OCI-LY1 (cell line): ENCODE measurements around the gene SUFU.

ENCODE experiments used
- H2AFZ ChIP-seq: fragments of 200-600 bp; sonication (generic), shearing (Covaris generic); 2 replicates; pipeline ENCODE4 v1.6.0; 2014; ENCODE audit warnings: antibody characterized with exemption, mild to moderate bottlenecking, low read length
- H3F3A ChIP-seq: fragments of 200-600 bp; sonication (generic), shearing (Covaris generic); 2 replicates; pipeline ENCODE4 v1.6.0; 2014; ENCODE audit warnings: mild to moderate bottlenecking, antibody characterized with exemption, low read length, moderate library complexity; ENCODE audit not compliant: insufficient read depth
- H3K27ac ChIP-seq: fragments of 200-600 bp; sonication (generic); 2 replicates; pipeline ENCODE4 v1.5.1; 2014; ENCODE audit warnings: low read length, mixed run types, mild to moderate bottlenecking, low read depth; ENCODE audit not compliant: poor library complexity, severe bottlenecking
- H3K27me3 ChIP-seq: fragments of 200-600 bp; sonication (generic); 2 replicates; pipeline ENCODE4 v1.6.0; 2014; ENCODE audit warnings: antibody characterized with exemption, mild to moderate bottlenecking, low read length, moderate library complexity; ENCODE audit not compliant: insufficient read depth
- H3K36me3 ChIP-seq: fragments of 200-600 bp; sonication (generic); 2 replicates; pipeline ENCODE4 v1.6.1; 2014; ENCODE audit warnings: mild to moderate bottlenecking, antibody characterized with exemption, low read length, moderate library complexity, mixed read lengths; ENCODE audit not compliant: insufficient read depth
- H3K4me1 ChIP-seq: fragments of 200-600 bp; sonication (generic); 2 replicates; pipeline ENCODE4 v1.5.1; 2014; ENCODE audit warnings: mild to moderate bottlenecking, low read length, moderate library complexity; ENCODE audit not compliant: insufficient read depth, severe bottlenecking
- H3K4me2 ChIP-seq: fragments of 200-600 bp; sonication (generic), shearing (Covaris generic); 2 replicates; pipeline ENCODE4 v1.6.1; 2014; ENCODE audit warnings: low read length
- H3K4me3 ChIP-seq: fragments of 200-600 bp; sonication (generic); 2 replicates; pipeline ENCODE4 v1.5.1; 2014; ENCODE audit warnings: low read length, low read depth, mild to moderate bottlenecking, mixed read lengths; ENCODE audit not compliant: poor library complexity, severe bottlenecking
- H3K79me2 ChIP-seq: fragments of 200-600 bp; shearing (Covaris generic); 2 replicates; pipeline ENCODE4 v1.6.1; 2016; ENCODE audit warnings: mixed run types, low read length, mixed read lengths; ENCODE audit not compliant: insufficient read depth
- H3K9ac ChIP-seq: fragments of 200-600 bp; sonication (generic), shearing (Covaris generic); 2 replicates; pipeline ENCODE4 v1.6.1; 2014; ENCODE audit warnings: mild to moderate bottlenecking, low read length, mixed read lengths
- H3K9me2 ChIP-seq: fragments of 200-600 bp; sonication (generic), shearing (Covaris generic); 2 replicates; pipeline ENCODE4 v1.6.1; 2014; ENCODE audit warnings: low read depth, mild to moderate bottlenecking, low read length, mixed read lengths
- H3K9me3 ChIP-seq: fragments of 200-600 bp; shearing (Covaris generic); 2 replicates; pipeline ENCODE4 v1.6.1; 2014; ENCODE audit warnings: low read length, mixed read lengths
- H4K20me1 ChIP-seq: fragments of 200-600 bp; sonication (generic), shearing (Covaris generic); 2 replicates; pipeline ENCODE4 v1.6.0; 2016; ENCODE audit warnings: mild to moderate bottlenecking, low read length; ENCODE audit not compliant: insufficient read depth
- CTCF ChIP-seq: fragments of 200-600 bp; sonication (generic), shearing (Covaris generic); IDR thresholded peaks from 2 replicates; pipeline ENCODE4 v1.5.1; 2017; ENCODE audit warnings: mild to moderate bottlenecking, antibody characterized with exemption, low read length, moderate library complexity, mixed read lengths
- EZH2 ChIP-seq: fragments of 200-600 bp; sonication (generic), shearing (Covaris generic); IDR thresholded peaks from 2 replicates; pipeline ENCODE4 v1.8.0; 2017; ENCODE audit warnings: borderline replicate concordance, mixed run types, mild to moderate bottlenecking, antibody characterized with exemption, low read length, moderate library complexity, mixed read lengths

Gene SUFU

GRCh38 chr10:102643336-102644065 lies 139.7 kb downstream of the SUFU start:
- Histone ChIP-seq H3K4me3 (peak overlapping the region; percentile 90), H3K4me2 (peak overlapping the region; percentile 94), H3K9me2 (no peaks in the 10 kb centered on the region), H3K4me1 (peaks cover 26% of the 10 kb centered on the region), H3K9ac (peak overlapping the region; percentile 90), H2AFZ (no peak overlapping the region), H3K36me3 (no peaks in the 10 kb centered on the region), H3K9me3 (no peaks in the 10 kb centered on the region), H3K79me2 (no peaks in the 10 kb centered on the region), H3K27me3 (no peaks in the 10 kb centered on the region), H3F3A (no peaks in the 10 kb centered on the region; the same call in 1 of the 2 replicates), H3K27ac (peak overlapping the region; percentile 98), H4K20me1 (no peaks in the 10 kb centered on the region)
- no peak for TF ChIP-seq CTCF
- TF ChIP-seq EZH2 = no peak

- peak within 1 kb of the TSS; percentile 90 for H3K4me3 ChIP-seq
- no peaks in the 10 kb centered on the region for H3K27me3 ChIP-seq
- TF ChIP-seq CTCF = no peak
- no peak for TF ChIP-seq EZH2
- H4K20me1 ChIP-seq = no peaks in the 10 kb centered on the region
- no peaks in the 10 kb centered on the region for H3K9me2 ChIP-seq
- peak within 1 kb of the TSS; percentile 90 for H3K9ac ChIP-seq
- no peaks in the 10 kb centered on the region for H3K9me3 ChIP-seq
- H3K79me2 ChIP-seq = no peaks in the 10 kb centered on the region
- no peaks in the 10 kb centered on the region for H3K36me3 ChIP-seq
- H3K4me2 ChIP-seq = peak within 1 kb of the TSS; percentile 94
- no peak within 1 kb of the TSS for H2AFZ ChIP-seq
- H3K4me1 ChIP-seq = peaks cover 33% of the 10 kb centered on the region
- peak within 1 kb of the TSS; percentile 98 for H3K27ac ChIP-seq
- H3F3A ChIP-seq = no peaks in the 10 kb centered on the region; the same call in 1 of the 2 replicates
These were observed 140.4 kb downstream of the SUFU start, which contains the start of gene TRIM8 for GRCh38 chr10:102644066-102644645. Gene TRIM8 (plus strand): TSS chr10:102644479. CDS start chr10:102644618, 139 bp downstream.

- peak overlapping the region; percentile 94 for H3K4me2 ChIP-seq
- H3K9ac ChIP-seq = peak overlapping the region; percentile 90
- no peak overlapping the region for H2AFZ ChIP-seq
- H3K9me3 ChIP-seq = no peaks in the 10 kb centered on the region
- H3F3A ChIP-seq = no peaks in the 10 kb centered on the region; the same call in 1 of the 2 replicates
- peak overlapping the region; percentile 90 for H3K4me3 ChIP-seq
- no peaks in the 10 kb centered on the region for H3K9me2 ChIP-seq
- no peak for TF ChIP-seq EZH2
- TF ChIP-seq CTCF = peak; percentile 50
- no peaks in the 10 kb centered on the region for H3K36me3 ChIP-seq
- H3K27ac ChIP-seq = peak overlapping the region; percentile 98
- no peaks in the 10 kb centered on the region for H4K20me1 ChIP-seq
- H3K4me1 ChIP-seq = peaks cover 39% of the 10 kb centered on the region
- no peaks in the 10 kb centered on the region for H3K79me2 ChIP-seq
- H3K27me3 ChIP-seq = no peaks in the 10 kb centered on the region
These were observed 141.0 kb downstream of the SUFU start for GRCh38 chr10:102644646-102645387.
